NCI-H2107 (cell line): ENCODE measurements around the gene SRL.

Source experiments
- DNase-seq: peaks from one replicate; lab custom pipeline; 2025; lab: John Stamatoyannopoulos, UW

Gene SRL

DNA sequence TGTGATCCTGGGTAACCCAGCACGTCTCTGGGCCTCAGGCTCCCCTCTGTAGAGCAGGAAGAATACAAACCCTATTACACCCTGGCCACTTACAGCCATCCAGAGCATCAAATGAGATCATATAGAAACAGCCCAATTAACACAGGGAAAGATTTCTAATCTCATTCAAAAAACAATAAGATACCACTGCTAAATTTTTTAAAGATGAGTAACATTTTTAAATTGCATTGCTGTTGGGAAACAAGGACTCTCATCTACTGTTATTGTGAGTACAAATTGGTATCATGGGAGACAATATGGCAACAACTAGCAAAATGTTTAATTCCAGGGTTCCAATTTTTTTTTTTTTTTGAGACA is 41.1 kb downstream of the SRL start:
- DNase-seq: no peak

DNA sequence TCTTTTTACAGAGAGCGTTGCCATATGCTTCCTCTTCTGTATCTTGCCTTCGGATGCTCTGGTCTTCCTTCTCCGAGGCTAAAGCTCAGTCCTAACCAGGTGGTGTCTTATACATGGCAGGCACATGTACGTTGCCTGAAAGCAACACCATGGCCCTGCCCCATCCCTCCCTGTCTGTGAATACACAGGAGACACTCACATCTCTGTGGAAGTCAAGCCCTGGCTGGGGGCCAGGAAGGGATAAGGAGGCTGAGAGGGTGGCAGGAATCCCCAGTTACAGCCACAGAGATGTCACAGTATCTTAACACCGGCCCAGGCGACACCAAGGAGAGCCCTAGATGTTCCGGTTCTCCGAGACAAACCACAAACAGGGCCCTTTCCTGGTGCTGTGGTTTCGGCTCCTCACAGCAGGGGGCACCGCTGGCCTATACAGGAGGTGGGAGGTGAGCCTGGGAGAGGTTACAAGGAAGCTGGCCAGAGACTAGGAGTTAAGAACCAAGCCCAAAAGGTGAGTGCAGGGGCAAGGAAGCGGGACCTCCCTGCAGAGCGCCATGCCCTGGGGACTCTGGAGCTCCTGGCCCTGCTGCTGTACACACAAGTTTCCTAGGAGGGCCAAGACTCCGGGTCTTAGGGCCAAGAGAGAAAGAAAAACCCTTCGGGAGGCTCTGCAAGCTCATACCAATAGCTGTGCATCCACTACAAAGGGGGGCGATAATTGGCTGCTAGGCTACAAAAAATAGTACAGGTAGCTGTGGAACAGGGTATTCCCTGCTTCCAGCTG is 41.7 kb downstream of the SRL start:
- peak; percentile 26 for DNase-seq

- DNase-seq: no peak
Observed at GRCh38 chr16:4198816-4199215, 43.1 kb downstream of the SRL start.

DNA sequence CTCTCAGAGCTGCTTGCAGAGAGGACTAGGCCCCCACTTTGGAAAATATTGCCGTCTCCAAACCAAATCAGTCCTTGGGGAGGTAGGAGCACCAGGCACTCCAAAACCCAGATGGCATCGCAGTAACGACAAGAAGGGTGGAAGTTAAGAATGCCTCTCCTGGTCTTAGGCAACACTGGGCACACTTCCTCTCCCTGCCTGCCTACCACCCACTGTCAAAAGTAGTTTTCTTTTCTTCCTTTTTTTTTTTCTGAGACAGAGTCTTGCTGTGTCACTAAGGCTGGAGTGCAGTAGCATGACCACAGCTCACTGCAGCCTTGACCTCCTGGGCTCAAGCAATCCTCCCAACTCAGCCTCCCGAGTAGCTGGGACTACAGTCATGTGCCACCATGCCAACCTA is 47.2 kb downstream of the SRL start:
- DNase-seq: no peak

GRCh38 chr16:4193920-4194319 is 48.0 kb downstream of the SRL start:
- no peak for DNase-seq

DNA sequence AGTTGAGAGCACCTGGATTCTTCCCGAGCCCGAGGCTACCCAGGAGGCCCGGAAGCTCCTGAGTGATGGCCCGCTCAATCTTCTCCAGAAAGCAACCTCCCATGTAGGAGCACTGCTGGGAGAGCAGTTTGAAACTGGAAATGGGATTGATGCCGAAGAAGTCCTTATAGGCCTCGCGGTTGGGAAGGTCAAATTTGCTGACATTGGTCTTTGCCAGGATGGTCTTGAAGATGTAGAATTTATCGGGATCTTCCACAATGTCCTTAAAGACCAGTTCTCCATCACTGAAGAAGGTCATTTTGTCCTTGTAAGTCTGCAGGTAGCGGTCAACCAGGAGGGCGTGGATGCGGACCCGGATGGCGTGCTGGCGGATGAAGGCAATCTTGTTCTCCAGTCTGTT is 49.7 kb downstream of the SRL start:
- DNase-seq: no peak

DNA sequence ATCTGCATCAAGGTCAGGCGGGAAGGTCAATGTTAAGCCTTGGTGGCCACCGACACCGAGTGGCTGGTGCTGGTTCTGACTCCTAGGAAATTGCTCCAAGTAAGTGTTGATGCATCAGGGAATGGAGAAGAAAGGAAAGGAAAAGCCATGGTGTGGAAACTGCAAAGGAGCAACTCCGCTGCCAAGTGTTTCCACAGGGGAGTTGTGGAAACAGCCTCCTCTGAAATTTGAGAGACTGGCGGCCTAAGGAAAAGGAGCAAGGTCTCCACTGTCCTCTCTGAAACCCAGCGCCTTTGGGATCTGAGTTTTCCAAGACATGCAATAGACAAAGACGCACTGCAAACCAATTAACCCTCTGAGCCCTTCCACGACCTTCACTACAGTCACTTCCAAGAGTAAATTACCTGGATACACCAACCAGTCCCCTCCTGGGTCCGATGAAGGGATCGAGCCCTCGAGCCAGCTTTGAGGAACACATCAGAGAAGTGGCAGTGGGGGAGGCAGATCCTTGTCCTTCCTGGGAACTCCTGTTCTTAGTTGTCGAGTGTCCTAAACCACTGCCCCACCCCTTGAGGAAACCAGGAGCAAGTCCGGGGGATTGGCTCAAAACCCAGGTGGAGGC is 51.1 kb downstream of the SRL start:
- no peak for DNase-seq

- DNase-seq: no peak
Observed at GRCh38 chr16:4190086-4190485, 51.8 kb downstream of the SRL start.

DNA sequence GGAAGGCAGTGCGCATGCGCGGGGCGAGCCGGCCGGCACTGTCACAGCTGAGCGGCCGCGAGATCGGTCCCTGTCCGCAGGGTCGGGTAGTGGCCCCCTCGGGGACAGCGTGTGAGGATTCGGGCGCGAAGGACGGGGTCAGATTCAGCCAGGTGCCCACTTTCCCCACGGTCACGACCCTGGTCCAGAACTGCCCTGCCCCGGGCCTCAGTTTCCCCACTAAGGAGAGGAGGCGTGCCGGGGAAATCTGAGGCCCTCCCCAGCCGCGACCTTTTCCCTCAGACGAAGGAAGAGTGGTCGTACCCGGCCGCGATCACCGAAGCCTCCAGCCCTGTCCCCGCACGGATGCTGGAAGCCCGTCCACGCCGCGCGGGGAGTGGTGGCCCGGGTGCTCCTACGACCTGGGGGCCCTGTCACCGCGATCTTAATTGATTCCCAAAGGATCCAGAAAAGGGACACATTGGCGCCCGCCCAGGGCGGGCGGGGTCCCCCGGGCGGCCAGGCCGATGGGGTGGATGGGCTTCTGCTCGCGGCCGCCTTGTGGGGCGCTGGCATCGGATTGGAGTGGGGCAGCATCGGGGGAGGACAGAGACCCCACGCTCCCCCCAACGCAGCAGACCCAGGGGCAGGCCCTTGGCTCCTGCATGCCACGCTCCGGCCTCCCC is 57.7 kb downstream of the SRL start:
- no peak for DNase-seq

DNA sequence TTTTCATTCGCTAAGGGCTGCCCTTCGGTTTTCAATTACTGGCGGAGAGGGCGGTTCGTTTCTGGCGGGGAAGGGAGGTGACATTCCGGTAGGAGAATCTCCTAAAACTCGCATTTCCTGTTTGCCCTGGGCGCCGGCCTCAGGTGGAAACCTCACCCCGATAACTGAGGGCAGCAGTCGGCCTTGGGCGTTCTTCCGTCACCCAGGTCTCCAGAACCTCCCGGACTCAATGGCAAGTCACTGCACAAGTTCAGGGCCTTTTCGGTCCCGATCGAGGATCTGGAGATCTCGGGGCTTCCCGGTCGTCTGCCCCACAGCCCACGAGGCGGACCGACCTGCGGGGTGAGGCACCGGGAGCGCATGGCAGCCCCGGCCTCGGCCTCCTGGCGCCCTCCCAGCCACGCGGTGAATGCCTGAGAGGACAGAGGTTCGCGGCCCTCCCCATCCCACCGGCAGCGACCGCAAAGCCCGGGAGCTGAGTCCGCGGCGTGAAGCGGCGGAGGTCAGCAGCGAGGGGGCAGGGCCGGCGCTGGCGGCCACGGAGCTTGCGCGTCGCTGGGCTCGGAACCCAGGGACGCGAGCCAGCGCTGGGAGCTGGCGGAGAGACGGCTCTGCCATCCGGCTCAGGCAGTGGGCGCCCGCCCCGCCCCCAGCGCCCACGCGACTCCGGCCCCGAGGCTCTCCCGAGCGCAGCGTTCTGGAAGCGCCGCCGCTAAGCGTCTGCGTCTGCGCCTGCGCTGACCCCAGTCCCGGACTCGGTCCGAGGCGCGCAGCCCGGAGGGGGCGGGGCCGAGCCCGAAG is 58.4 kb downstream of the SRL start:
- peak; percentile 74 for DNase-seq

DNA sequence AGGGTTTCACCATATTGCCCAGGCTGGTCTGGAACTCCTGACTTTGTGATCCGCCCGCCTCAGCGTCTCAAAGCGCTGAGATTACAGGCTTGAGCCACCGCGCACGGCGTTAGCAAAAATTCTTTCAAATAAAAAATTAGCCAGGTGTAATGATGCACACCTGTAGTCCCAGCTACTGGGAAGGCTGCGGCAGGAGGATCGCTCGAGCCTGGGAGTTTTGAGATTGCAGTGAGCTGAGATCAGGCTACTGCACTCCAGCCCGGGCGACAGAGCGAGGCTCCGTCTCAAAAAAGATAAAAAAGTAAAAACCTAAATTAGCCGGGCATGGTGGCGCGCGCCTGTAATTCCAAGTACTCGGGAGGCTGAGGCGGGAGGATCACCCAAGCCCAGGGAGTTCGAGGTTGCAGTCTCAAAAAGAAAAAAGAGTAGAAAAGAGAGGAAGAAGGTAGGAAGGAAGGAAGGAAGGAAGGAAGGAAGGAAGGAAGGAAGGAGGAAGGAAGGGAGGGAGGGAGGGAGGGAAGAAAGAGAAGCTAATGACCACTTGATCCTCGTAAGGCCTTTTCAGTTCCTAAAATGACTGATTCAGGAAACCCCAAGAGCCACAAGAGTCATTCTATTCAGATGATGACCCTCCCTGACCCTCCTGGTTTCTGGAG is 59.2 kb downstream of the SRL start:
- DNase-seq: no peak

- no peak for DNase-seq
Observed at GRCh38 chr16:4180511-4180910, 61.4 kb downstream of the SRL start.

- no peak for DNase-seq
Observed at GRCh38 chr16:4179763-4180260, 62.1 kb downstream of the SRL start.

DNA sequence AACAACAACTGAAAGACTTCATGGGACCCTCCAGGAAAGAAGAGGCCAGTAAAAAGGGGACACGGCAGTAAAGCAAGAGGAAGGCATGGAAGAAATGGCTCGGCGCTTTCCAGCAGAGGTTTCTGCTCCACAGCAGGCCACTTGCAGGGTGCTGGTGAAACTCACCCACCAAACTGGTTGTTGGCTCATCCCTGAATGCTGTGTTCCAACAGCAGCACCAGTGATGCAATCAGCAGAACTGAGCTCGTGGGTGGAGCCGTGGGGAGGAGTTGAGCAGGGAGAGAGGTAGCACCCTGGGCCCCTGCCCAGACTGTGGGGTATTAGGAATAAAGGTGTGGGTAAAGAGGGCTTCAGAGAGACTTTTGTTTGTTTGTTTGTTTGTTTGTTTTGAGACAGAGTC is 62.9 kb downstream of the SRL start:
- peak; percentile 23 for DNase-seq

- DNase-seq: no peak
Observed at GRCh38 chr16:4178468-4179010, 63.3 kb downstream of the SRL start.

GRCh38 chr16:4176906-4177417 is 64.9 kb downstream of the SRL start:
- DNase-seq: peak; percentile 45

GRCh38 chr16:4175849-4176248 is 66.0 kb downstream of the SRL start:
- DNase-seq: no peak

GRCh38 chr16:4172070-4172469 is 69.8 kb downstream of the SRL start:
- DNase-seq: no peak

DNA sequence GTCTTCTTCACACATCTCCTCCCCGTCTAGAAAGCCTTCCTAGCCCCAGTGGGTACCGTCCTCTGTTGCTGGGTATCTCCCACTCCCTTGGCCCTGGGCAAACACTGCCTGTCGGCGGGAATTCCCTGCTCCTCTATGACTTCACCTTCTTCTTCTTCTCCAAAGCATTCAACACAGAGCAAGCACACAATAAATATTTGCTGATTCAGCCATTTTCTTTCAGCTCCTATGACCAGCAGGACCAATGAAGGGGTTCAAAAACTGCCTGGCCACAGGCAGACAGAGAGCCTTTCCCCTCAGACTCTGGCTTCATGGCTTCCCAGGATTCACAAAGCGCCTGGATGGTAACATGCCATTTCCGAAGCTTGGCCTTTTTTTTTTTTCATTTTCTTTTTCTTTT is 72.5 kb downstream of the SRL start:
- DNase-seq: no peak

- DNase-seq: no peak
Observed at GRCh38 chr16:4166821-4167220, 75.1 kb downstream of the SRL start.

- DNase-seq: no peak
Observed at GRCh38 chr16:4160658-4161430, 81.0 kb downstream of the SRL start.
